GM19468 (cell line): ENCODE measurements around the gene PNRC1.
"Not testable (repeated sequence)": the region's sequence is repeated elsewhere in the genome, so short reads cannot be mapped to it uniquely, and the experiment has no call there.

Source experiments
- ATAC-seq: cut with Tn5 transposase; IDR thresholded peaks from one replicate; pipeline ENCODE4 v1.9.1; 2021; ENCODE audit warnings: mild to moderate bottlenecking, moderate library complexity, moderate number of reproducible peaks; ENCODE audit not compliant: unreplicated experiment; ENCODE audit errors: extremely low read depth

Gene PNRC1

GRCh38 chr6:89087881-89088280 is 7.3 kb downstream of the PNRC1 start:
- ATAC-seq: no peak

- ATAC-seq: no peak
Measured at GRCh38 chr6:89098461-89098860, 17.9 kb downstream of the PNRC1 start.

- ATAC-seq: no peak
Measured at GRCh38 chr6:89100114-89100513, 19.6 kb downstream of the PNRC1 start.

- ATAC-seq: no peak
Measured at GRCh38 chr6:89110284-89110683, 29.7 kb downstream of the PNRC1 start.

GRCh38 chr6:89111933-89112332 is 31.4 kb downstream of the PNRC1 start:
- ATAC-seq: no peak

- no peak for ATAC-seq
Measured at GRCh38 chr6:89116702-89117101, 36.2 kb downstream of the PNRC1 start.

- ATAC-seq: peak; percentile 46
Measured at GRCh38 chr6:89117211-89118108, 36.9 kb downstream of the PNRC1 start, which contains the start of gene SRSF12. TSS of gene SRSF12 (minus strand) at chr6:89118071. CDS start at chr6:89117887, 184 bp downstream.

GRCh38 chr6:89118931-89119330 is 38.4 kb downstream of the PNRC1 start:
- no peak for ATAC-seq

- no peak for ATAC-seq
Measured at GRCh38 chr6:89120371-89120770, 39.8 kb downstream of the PNRC1 start.

- ATAC-seq: no peak
Measured at GRCh38 chr6:89121934-89122333, 41.4 kb downstream of the PNRC1 start.

GRCh38 chr6:89122625-89123024 is 42.1 kb downstream of the PNRC1 start:
- ATAC-seq: no peak

- ATAC-seq: not testable (repeated sequence)
Measured at GRCh38 chr6:89128256-89128671, 47.7 kb downstream of the PNRC1 start.

GRCh38 chr6:89131599-89131998 is 51.0 kb downstream of the PNRC1 start:
- no peak for ATAC-seq

GRCh38 chr6:89132057-89132456 is 51.5 kb downstream of the PNRC1 start:
- no peak for ATAC-seq

- no peak for ATAC-seq
Measured at GRCh38 chr6:89133981-89134380, 53.4 kb downstream of the PNRC1 start.

- no peak for ATAC-seq
Measured at GRCh38 chr6:89134723-89135122, 54.2 kb downstream of the PNRC1 start.
